A549 (cell line): ENCODE measurements around the gene CRIP3. TPM values are rescaled to one million over a fixed set of nuclear protein-coding genes. Genes with fewer than 3 reads are reported as not detected.
"Not testable (repeated sequence)": the region's sequence is repeated elsewhere in the genome, so short reads cannot be mapped to it uniquely, and the experiment has no call there.

Experiments used
- ATAC-seq, 2 experiments: fragments of 200-7000 bp in 1 of 2; fragments of >200 bp in 1 of 2; cut with Nextera tagmentation in 1 of 2; cut with Tn5 transposase in 1 of 2; 3 replicates each; pipeline versions ENCODE4 v1.8.0 to v1.9.1; 2018 to 2020; ENCODE audit warnings: mild to moderate bottlenecking in 1 of 2, moderate library complexity in 1 of 2
- CTCF ChIA-PET: fragments of 300-600 bp; sonication (Branson Sonifier 250); formaldehyde crosslinking; extraction: SDS; loops from one replicate; lab custom pipeline; 2021; ENCODE audit warnings: antibody characterized with exemption, inconsistent platforms; lab: Yijun Ruan, JAX
- POLR2A ChIA-PET: fragments of 350-600 bp; formaldehyde crosslinking; extraction: SDS; loops from one replicate; lab custom pipeline; 2021; ENCODE audit warnings: antibody characterized with exemption, inconsistent platforms; lab: Yijun Ruan, JAX
- DNase-seq, 2 experiments: peaks; one replicate each; pipeline versions ENCODE4 v3.0.0 to v3.0.0-alpha.2; 2011 to 2016; ENCODE audit warnings: low read depth in 1 of 2, low spot score in 1 of 2
- FAIRE-seq: peaks from 2 replicates; lab custom pipeline; 2011; peaks lifted over from hg19 to GRCh38; lab: Jason Lieb, UNC
- H3K27ac ChIP-seq, 2 experiments: fragments of >200 bp; sonication (Bioruptor Twin); formaldehyde crosslinking; 3 replicates each; pipeline ENCODE4 v1.5.1; 2016 to 2017
- H3K4me1 ChIP-seq: fragments of >200 bp; sonication (Bioruptor Twin); formaldehyde crosslinking; 3 replicates; pipeline ENCODE4 v1.6.1; 2016
- H3K4me2 ChIP-seq: fragments of >200 bp; sonication (Bioruptor Twin); formaldehyde crosslinking; 3 replicates; pipeline ENCODE4 v1.6.1; 2016
- H3K4me3 ChIP-seq: fragments of >200 bp; sonication (Bioruptor Twin); formaldehyde crosslinking; 3 replicates; pipeline ENCODE4 v1.5.1; 2016
- H3K9me3 ChIP-seq: fragments of >200 bp; sonication (Bioruptor Twin); formaldehyde crosslinking; 3 replicates; pipeline ENCODE4 v1.6.1; 2016
- ATOH8 ChIP-seq: fragments of 250-450 bp; sonication (Bioruptor Pico); IDR thresholded peaks from 2 replicates; pipeline ENCODE4 v1.5.0; 2020; ENCODE audit warnings: low read depth, mild to moderate bottlenecking, moderate library complexity
- CBX2 ChIP-seq: fragments of 200-600 bp; sonication (generic); IDR thresholded peaks from 2 replicates; pipeline ENCODE4 v1.6.1; 2016; ENCODE audit warnings: low read depth, mild to moderate bottlenecking, borderline replicate concordance
- CHD4 ChIP-seq: fragments of 200-600 bp; sonication (generic); IDR thresholded peaks from 2 replicates; pipeline ENCODE4 v1.6.1; 2016; ENCODE audit warnings: antibody characterized with exemption, mild to moderate bottlenecking, borderline replicate concordance
- EHF ChIP-seq: fragments of 250-450 bp; sonication (Bioruptor Pico); IDR thresholded peaks from 2 replicates; pipeline ENCODE4 v1.5.0; 2020; ENCODE audit warnings: mild to moderate bottlenecking
- EHMT2 ChIP-seq: fragments of 200-600 bp; sonication (generic); IDR thresholded peaks from 2 replicates; pipeline ENCODE4 v1.6.1; 2016; ENCODE audit warnings: antibody characterized with exemption, low read depth, mild to moderate bottlenecking, moderate library complexity
- ELK1 ChIP-seq: fragments of 150-350 bp; IDR thresholded peaks from 2 replicates; pipeline ENCODE4 v1.6.1; 2014; ENCODE audit warnings: low read depth, mild to moderate bottlenecking, low read length
- FOSB ChIP-seq: fragments of 250-450 bp; sonication (Bioruptor Pico); IDR thresholded peaks from 2 replicates; pipeline ENCODE4 v1.5.0; 2020; ENCODE audit warnings: mild to moderate bottlenecking, moderate library complexity
- HEYL ChIP-seq: fragments of 250-450 bp; sonication (Bioruptor Pico); IDR thresholded peaks from 2 replicates; pipeline ENCODE4 v1.8.0; 2021; ENCODE audit warnings: mild to moderate bottlenecking, moderate library complexity
- HOXB13 ChIP-seq: fragments of 250-450 bp; sonication (Bioruptor Pico); IDR thresholded peaks from 2 replicates; pipeline ENCODE4 v1.5.0; 2020; ENCODE audit warnings: low read depth, mild to moderate bottlenecking, moderate library complexity
- HOXB5 ChIP-seq: fragments of 250-450 bp; sonication (Bioruptor Pico); IDR thresholded peaks from 2 replicates; pipeline ENCODE4 v1.5.0; 2020; ENCODE audit warnings: mild to moderate bottlenecking, moderate library complexity
- KDM1A ChIP-seq: fragments of 200-600 bp; sonication (generic); IDR thresholded peaks from 2 replicates; pipeline ENCODE4 v1.6.1; 2016; ENCODE audit warnings: low read depth, mild to moderate bottlenecking
- MAFK ChIP-seq: fragments of 450-650 bp; IDR thresholded peaks from 2 replicates; pipeline ENCODE4 v1.6.1; 2014; ENCODE audit not compliant: partially characterized antibody
- MAX ChIP-seq: IDR thresholded peaks from 2 replicates; pipeline ENCODE4 v1.6.1; 2012
- NFE2L2 ChIP-seq: fragments of 150-350 bp; conservative IDR thresholded peaks from 2 replicates; pipeline ENCODE4 v1.6.1; 2014; ENCODE audit warnings: low read length
- PHF8 ChIP-seq: fragments of 200-600 bp; sonication (generic); IDR thresholded peaks from 2 replicates; pipeline ENCODE4 v1.6.1; 2016; ENCODE audit warnings: low read depth, mild to moderate bottlenecking, antibody characterized with exemption, moderate library complexity, borderline replicate concordance
- POLR2A ChIP-seq: IDR thresholded peaks from 2 replicates; pipeline ENCODE4 v1.6.1; 2012; ENCODE audit warnings: mild to moderate bottlenecking, low read length
- POLR2AphosphoS2 ChIP-seq: conservative IDR thresholded peaks from 2 replicates; pipeline ENCODE4 v1.6.1; 2012; ENCODE audit warnings: low read length, improper control_type of control experiment, inconsistent platforms
- USF2 ChIP-seq: fragments of 450-650 bp; IDR thresholded peaks from 2 replicates; pipeline ENCODE4 v1.6.1; 2014; ENCODE audit warnings: antibody characterized with exemption
- ZC3H11A ChIP-seq: fragments of 450-650 bp; IDR thresholded peaks from 2 replicates; pipeline ENCODE4 v1.6.1; 2014; ENCODE audit warnings: antibody characterized with exemption, mild to moderate bottlenecking
- ZNF302 ChIP-seq: fragments of 250-450 bp; sonication (Bioruptor Pico); IDR thresholded peaks from 2 replicates; pipeline ENCODE4 v1.9.0; 2021; ENCODE audit warnings: inconsistent platforms, mild to moderate bottlenecking, moderate library complexity
- WGBS: methylation state at CpG from one replicate; pipeline ENCODE4 v1.1.6; 2017; ENCODE audit errors: missing lambda C conversion rate; 5-methylcytosine and 5-hydroxymethylcytosine counted together
- polyA plus RNA-seq, 4 experiments: library from polyadenylated mRNA; depleted of rRNA in 3 of 4; stranded (reverse); fragments of >200 nt; fragmentation: RNase III in 1 of 4; extraction: RNeasy Plus Mini Kit Qiagen cat#74134 plus additional on column Dnase treatment in 1 of 4; gene quantifications; 2 replicates in 3 of 4; 3 replicates in 1 of 4; pipeline ENCODE4 v1.2.3, GENCODE V29; 2011 to 2017

Gene CRIP3
- polyA plus RNA-seq, 2 of the 4 experiments (the other 2 are of a cell fraction), result 1.3 to 2.8 TPM

- FAIRE-seq, result no peak
- no peak for ATAC-seq
- no peaks in the 10 kb centered on the region for H3K9me3 ChIP-seq
- H3K4me1 ChIP-seq, result 0 out of 3 replicates have a peak, but pooled peaks cover under 1% of the 10 kb centered on the region
- CTCF ChIA-PET, result no interaction called here
- POLR2A ChIA-PET, result no interaction called here
- no peak overlapping the region for H3K4me3 ChIP-seq
- H3K27ac ChIP-seq, result no peak overlapping the region
- WGBS, result 46% methylated on average over 2 of the region's 8 CpGs
- TF ChIP-seq USF2 (no peak), CBX2 (no peak), ATOH8 (no peak), MAX (no peak), HEYL (CRISPR knock-in tag) (no peak)
- DNase-seq, result no peak
- H3K4me2 ChIP-seq, result no peak overlapping the region
These were observed 4.8 kb downstream of the CRIP3 start for GRCh38 chr6:43303751-43304331.

- H3K9me3 ChIP-seq, FAIRE-seq, ATAC-seq, H3K4me3 ChIP-seq, H3K27ac ChIP-seq, H3K4me1 ChIP-seq, POLR2A ChIA-PET, H3K4me2 ChIP-seq, DNase-seq: not testable (repeated sequence)
- CTCF ChIA-PET, result interaction anchor here (0.5 kb wide), 1 partner anchor 92 kb away, joined by 3 read pairs; no protein-coding TSS in a partner anchor
- 79% methylated on average over 9 of the region's 11 CpGs for WGBS
These were observed 5.6 kb downstream of the CRIP3 start for GRCh38 chr6:43303006-43303405.

- 81% methylated on average over 17 of the region's 19 CpGs for WGBS
- no peaks in the 10 kb centered on the region for H3K9me3 ChIP-seq
- H3K4me3 ChIP-seq, result no peak overlapping the region
- H3K27ac ChIP-seq, result no peak overlapping the region
- ChIA-PET POLR2A (no interaction called here), CTCF (interaction anchor here (0.7 kb wide), 1 partner anchor 22 kb away, joined by 3 read pairs; no protein-coding TSS in a partner anchor)
- TF ChIP-seq NFE2L2 (no peak), POLR2A (no peak), FOSB (CRISPR knock-in tag) (no peak), MAFK (no peak), ZC3H11A (no peak), MAX (no peak), ATOH8 (no peak), CHD4 (no peak), KDM1A (no peak), HOXB13 (no peak), POLR2AphosphoS2 (no peak), EHF (CRISPR knock-in tag) (no peak), ELK1 (no peak), PHF8 (no peak), HOXB5 (CRISPR knock-in tag) (no peak), ZNF302 (CRISPR knock-in tag) (no peak), EHMT2 (no peak)
- FAIRE-seq (no peak), ATAC-seq (no peak), DNase-seq (no peak)
- 0 out of 3 replicates have a peak, but pooled peaks cover 3% of the 10 kb centered on the region for H3K4me1 ChIP-seq
- H3K4me2 ChIP-seq, result no peak overlapping the region
These were observed 6.5 kb downstream of the CRIP3 start for GRCh38 chr6:43302126-43302525.
